Hematopoietic multipotent progenitor cell (in vitro differentiated cells): ENCODE data around the gene ABCF3. TPM values are rescaled to one million over a fixed set of nuclear protein-coding genes. Genes with fewer than 3 reads are reported as not detected.
A peak's percentile ranks its signal among the peaks of the same experiment; 100 is the strongest.

Experiments used
- DNase-seq, 3 donors: peaks; one replicate each; pipeline ENCODE4 v3.0.0-alpha.2; 2011 to 2015; ENCODE audit warnings: low read depth in 2 of 3, low spot score in 2 of 3
- total RNA-seq: library from RNA; depleted of rRNA; stranded (reverse); fragments of >200 nt; gene quantifications from one replicate; pipeline ENCODE4 v1.2.3, GENCODE V29; 2012

Gene ABCF3
- total RNA-seq, 1 donor, result 53.9 TPM

GRCh38 chr3:184230603-184231528 is 44.9 kb downstream of the ABCF3 start:
- DNase-seq, result no peak

- DNase-seq, result no peak
Measured at GRCh38 chr3:184231671-184232070, 45.7 kb downstream of the ABCF3 start.

GRCh38 chr3:184233127-184233843 is 47.3 kb downstream of the ABCF3 start:
- DNase-seq, result no peak

- peak in 2 of 3 donors; percentile 42 to 51 for DNase-seq
Measured at GRCh38 chr3:184234224-184234623, 48.2 kb downstream of the ABCF3 start.

GRCh38 chr3:184234671-184235380 is 48.8 kb downstream of the ABCF3 start:
- DNase-seq, result no peak

- DNase-seq, result no peak
Measured at GRCh38 chr3:184235381-184236032, 49.5 kb downstream of the ABCF3 start.

- DNase-seq, result no peak
Measured at GRCh38 chr3:184236033-184236410, 50.0 kb downstream of the ABCF3 start.

GRCh38 chr3:184236636-184237035 is 50.6 kb downstream of the ABCF3 start:
- peak in 1 of 3 donors; percentile 40 for DNase-seq

GRCh38 chr3:184237211-184237610 is 51.2 kb downstream of the ABCF3 start:
- no peak for DNase-seq

GRCh38 chr3:184237807-184238206 is 51.8 kb downstream of the ABCF3 start:
- no peak for DNase-seq

- no peak for DNase-seq
Measured at GRCh38 chr3:184238246-184238818, 52.3 kb downstream of the ABCF3 start.

- DNase-seq, result no peak
Measured at GRCh38 chr3:184239221-184239620, 53.2 kb downstream of the ABCF3 start.

- DNase-seq, result no peak
Measured at GRCh38 chr3:184239708-184240107, 53.7 kb downstream of the ABCF3 start.

GRCh38 chr3:184240384-184241140 is 54.6 kb downstream of the ABCF3 start:
- DNase-seq, result peak in 1 of 3 donors; percentile 66

- no peak for DNase-seq
Measured at GRCh38 chr3:184241141-184241446, 55.1 kb downstream of the ABCF3 start.

GRCh38 chr3:184241447-184242296 is 55.7 kb downstream of the ABCF3 start:
- no peak for DNase-seq

- no peak for DNase-seq
Measured at GRCh38 chr3:184242297-184242685, 56.3 kb downstream of the ABCF3 start.
